GM08714 (cell line): ENCODE results near the gene NELFCD.
"Not testable (repeated sequence)": the region's sequence is repeated elsewhere in the genome, so short reads cannot be mapped to it uniquely, and the experiment has no call there.

Experiments used
- H3K4me3 ChIP-seq: fragments of 200-500 bp; sonication (Bioruptor generic); 2 replicates; pipeline ENCODE4 v1.5.1; 2014; ENCODE audit warnings: mild to moderate bottlenecking, low read length, inconsistent platforms
- ZNF274 ChIP-seq: IDR thresholded peaks from 2 replicates; pipeline ENCODE4 v1.6.1; 2012; ENCODE audit warnings: mild to moderate bottlenecking, low read depth, low read length

The NELFCD gene

DNA sequence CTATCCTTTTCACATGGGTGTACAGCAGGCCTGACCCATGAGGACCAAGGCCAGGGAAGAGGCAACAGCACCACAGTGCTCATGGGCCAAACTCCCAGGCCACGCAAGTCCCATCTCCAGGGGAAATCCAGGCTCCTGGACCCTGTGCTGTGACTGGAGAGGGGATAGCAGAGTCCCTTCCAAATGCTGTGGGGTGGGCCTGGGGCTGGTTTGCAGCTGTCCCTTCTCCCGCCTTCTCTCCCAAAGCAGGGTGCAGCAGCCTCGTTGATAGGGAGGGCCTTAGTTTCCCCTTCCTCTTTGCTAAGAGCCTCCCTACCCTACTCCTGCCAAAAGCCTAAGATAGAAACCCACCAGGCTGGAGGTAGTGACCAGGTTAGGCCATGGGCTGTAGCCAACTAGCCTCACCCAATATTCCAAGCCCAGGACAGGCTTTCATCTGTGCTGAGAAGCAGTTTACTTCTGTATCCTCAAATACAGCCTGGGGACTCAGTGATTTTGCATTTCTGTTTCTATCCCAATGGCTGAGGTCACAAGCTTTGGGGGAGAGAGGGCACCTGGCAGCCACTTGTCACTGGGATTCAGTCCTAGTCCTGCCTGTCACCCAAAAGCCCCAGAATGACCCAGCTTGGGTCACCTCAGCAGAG, 24.6 kb downstream of the NELFCD start:
- peak overlapping the region; percentile 70; the same call in 1 of the 2 replicates for H3K4me3 ChIP-seq
- no peak for TF ChIP-seq ZNF274

DNA sequence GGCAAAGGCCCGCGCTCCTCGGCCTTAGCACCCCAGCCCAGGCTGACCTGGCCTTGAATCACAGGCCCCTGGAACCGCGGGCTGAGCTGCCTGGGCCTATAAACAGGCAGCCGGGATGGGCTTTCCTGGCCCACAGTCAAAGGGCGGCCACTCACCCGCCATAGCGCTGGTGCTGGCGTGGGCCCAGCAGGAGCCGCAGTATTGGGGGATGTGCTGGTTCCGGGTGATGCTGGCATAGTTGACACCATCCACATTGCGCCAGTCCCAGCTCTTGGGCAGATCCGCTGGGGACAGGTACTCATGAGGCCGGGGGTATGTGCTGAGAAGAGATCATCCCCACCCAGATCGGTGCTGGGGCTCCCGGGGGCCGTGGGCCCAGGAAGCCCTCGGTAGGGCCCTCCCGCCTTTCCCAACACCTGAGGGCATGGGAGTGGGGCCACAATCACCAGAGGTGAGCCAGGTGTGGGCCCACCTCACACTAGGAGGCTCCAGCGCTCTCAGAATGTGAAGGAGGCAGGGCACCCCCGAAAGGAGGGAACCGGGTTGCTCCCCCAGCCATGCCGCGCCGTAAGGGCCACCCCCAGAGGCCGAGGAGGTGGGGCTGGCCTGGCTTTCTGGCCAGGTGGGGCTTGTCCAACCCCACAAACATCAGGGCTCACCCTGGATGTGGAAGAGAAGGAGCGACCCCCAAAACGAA, 25.3 kb downstream of the NELFCD start:
- H3K4me3 ChIP-seq = peak overlapping the region; percentile 70; the same call in 1 of the 2 replicates
- TF ChIP-seq ZNF274 = no peak

GRCh38 chr20:59006864-59007664, 26.0 kb downstream of the NELFCD start, which contains the start of gene CTSZ:
Gene CTSZ (minus strand): TSS chr20:59007254. CDS start chr20:59007128, 126 bp downstream.
- peak within 1 kb of the TSS; percentile 70; the same call in 1 of the 2 replicates for H3K4me3 ChIP-seq
- no peak for TF ChIP-seq ZNF274

DNA sequence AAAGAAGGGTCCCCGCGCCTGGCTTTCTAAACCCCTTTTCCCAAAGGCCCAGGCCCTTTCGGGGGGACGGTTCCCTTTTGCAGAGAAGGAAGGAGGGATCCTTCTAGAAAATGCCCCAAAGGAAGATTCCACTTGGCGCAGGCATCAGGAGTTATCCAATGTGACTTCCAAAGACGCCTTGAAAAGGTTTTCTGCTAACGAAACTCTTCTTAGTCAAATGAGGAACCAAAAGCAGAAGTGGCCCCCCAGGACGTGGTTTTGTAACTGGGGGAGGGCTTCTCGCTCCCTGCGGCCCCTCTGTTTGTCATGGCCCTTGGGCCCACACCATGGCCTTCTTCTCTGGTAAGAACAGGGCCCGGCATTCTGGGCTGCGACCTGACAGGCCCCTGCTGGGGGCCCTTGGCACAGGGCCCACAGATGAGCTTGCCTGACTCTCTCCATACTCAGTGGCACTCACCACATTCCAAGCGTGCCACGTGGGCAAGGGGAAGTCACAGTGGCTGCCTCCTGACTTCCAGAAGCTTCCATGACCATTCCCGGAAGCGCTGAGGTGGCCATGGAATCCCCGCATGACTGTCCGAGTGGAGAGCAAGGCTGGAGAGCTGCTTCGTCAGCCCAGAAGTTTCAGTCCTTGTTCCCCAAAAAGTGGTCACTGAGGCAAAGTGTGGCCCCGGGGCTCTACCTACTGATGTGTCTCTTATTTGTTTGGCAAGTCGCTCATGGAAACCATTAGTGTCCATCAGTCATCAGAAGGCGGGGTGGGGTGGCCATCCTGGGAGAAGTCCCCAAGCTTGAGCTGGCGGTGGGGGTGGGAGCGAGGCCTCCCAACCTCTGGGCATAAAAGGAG, 26.8 kb downstream of the NELFCD start:
- TF ChIP-seq ZNF274 = no peak
- H3K4me3 ChIP-seq = peak overlapping the region; percentile 70; the same call in 1 of the 2 replicates

DNA sequence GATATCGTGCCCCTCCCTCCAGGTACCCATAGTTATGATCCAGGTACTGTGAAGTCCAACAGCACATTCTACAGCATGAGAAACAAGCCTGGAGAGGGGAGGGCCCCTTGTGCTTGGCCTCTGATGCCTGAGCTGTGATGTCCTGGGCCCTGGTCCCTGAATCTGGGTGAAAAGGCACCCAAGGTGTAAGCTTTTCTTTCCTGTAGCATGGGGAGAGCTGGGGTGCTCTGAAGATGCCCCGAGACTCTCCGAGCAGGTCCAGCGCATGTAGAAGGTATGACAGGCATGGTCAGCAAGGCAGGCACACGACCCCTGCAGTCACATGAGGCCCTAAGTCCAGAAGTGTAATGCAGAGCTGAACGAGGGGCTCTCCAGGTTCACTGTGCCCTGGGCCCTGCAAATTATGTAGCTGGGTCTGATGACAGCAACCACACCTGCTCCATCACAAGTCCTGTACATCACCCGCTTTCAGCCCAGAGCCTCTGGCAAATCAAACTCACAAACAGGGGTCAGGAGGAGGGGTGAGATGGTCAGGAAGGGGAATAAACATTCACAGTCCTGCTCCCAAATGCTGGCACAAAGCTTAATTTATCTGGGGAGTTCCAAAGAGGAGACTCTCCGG, 27.8 kb downstream of the NELFCD start:
- no peak for TF ChIP-seq ZNF274
- no peak overlapping the region for H3K4me3 ChIP-seq

GRCh38 chr20:59010321-59010994, 29.4 kb downstream of the NELFCD start:
- H3K4me3 ChIP-seq = no peak overlapping the region
- TF ChIP-seq ZNF274 = no peak

GRCh38 chr20:59010995-59011873, 30.2 kb downstream of the NELFCD start:
- TF ChIP-seq ZNF274 = no peak
- no peak overlapping the region for H3K4me3 ChIP-seq

GRCh38 chr20:59011874-59012157, 30.8 kb downstream of the NELFCD start:
- H3K4me3 ChIP-seq = not testable (repeated sequence)

GRCh38 chr20:59013031-59013951, 32.2 kb downstream of the NELFCD start:
- no peak overlapping the region for H3K4me3 ChIP-seq
- no peak for TF ChIP-seq ZNF274

DNA sequence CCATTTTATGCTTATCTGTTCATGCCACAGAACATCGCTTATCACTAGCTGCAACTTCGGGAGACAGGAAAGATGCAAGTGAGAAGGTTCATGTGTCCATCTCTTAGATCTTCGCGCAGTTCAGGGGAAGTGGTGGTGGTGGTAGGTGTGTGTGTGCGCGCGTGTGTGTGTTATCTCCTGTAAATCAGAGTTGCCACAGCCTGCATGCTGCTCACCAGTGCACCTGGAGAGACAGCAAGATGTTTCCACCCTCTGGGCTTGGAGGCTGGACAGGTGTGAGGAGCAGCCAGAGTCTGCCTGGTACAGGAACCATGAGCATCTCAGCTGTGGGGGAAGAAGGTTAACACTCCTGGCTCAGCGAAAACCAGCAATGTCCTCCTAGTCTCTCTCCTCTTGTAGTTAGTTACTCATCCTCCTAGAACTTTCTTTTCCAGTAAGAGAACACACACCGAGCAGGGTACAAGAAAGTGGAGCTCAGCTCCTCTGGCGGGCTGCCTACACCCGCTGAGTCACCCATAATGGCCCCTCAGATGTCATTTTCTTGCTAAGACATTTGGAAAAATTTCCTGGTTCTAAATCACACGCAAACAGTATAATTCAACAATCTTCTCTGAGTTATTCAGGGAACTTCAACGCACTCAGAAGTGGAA, 33.0 kb downstream of the NELFCD start:
- no peak for TF ChIP-seq ZNF274
- H3K4me3 ChIP-seq = no peak overlapping the region
